Measurements from ENCODE around the gene CDKAL1. TPM values are rescaled to one million over a fixed set of nuclear protein-coding genes. Genes with fewer than 3 reads are reported as not detected.
A peak's percentile ranks its signal among the peaks of the same experiment; 100 is the strongest.
"Not testable (repeated sequence)": the region's sequence is repeated elsewhere in the genome, so short reads cannot be mapped to it uniquely, and the experiment has no call there.

CDKAL1 gene
- total RNA-seq, 1 donor from 2014 or later = 9.6 TPM

DNA sequence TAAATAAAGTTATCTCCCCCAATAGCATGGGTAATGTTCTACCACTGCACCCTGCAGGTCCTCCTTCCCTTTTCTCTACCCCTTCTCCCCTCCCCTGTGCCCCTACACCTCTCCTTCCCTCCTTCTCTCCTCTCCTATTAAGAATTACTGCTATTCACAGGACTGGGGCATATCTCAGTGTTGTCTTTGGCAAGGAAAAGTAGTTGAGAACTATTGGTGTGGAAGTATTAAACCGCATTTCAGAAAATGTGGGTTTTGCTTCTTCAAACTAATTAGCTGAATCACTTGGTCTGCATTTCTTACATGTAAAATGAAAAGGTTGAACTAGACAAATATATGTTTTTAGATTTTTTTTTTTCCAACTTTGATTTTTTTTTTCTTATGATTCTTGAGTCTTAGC is 296.3 kb downstream of the CDKAL1 start:
- no peaks in the 10 kb centered on the region for H3K9me3 Mint-ChIP-seq (ENCODE audit: low read depth)
- H3K27ac Mint-ChIP-seq (ENCODE audit: unreplicated experiment) = peak overlapping the region; percentile 34
- H3K36me3 Mint-ChIP-seq (ENCODE audit: low read depth) = no peaks in the 10 kb centered on the region
- H3K27me3 Mint-ChIP-seq (ENCODE audit: low read depth) = no peaks in the 10 kb centered on the region
- no peak for DNase-seq (ENCODE audit: low spot score)
- TF ChIP-seq, protein P1, sequence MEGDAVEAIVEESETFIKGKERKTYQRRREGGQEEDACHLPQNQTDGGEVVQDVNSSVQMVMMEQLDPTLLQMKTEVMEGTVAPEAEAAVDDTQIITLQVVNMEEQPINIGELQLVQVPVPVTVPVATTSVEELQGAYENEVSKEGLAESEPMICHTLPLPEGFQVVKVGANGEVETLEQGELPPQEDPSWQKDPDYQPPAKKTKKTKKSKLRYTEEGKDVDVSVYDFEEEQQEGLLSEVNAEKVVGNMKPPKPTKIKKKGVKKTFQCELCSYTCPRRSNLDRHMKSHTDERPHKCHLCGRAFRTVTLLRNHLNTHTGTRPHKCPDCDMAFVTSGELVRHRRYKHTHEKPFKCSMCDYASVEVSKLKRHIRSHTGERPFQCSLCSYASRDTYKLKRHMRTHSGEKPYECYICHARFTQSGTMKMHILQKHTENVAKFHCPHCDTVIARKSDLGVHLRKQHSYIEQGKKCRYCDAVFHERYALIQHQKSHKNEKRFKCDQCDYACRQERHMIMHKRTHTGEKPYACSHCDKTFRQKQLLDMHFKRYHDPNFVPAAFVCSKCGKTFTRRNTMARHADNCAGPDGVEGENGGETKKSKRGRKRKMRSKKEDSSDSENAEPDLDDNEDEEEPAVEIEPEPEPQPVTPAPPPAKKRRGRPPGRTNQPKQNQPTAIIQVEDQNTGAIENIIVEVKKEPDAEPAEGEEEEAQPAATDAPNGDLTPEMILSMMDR (IDR thresholded peaks at IDR 0.05) = no peak
- peaks cover 40% of the 10 kb centered on the region for H3K4me1 Mint-ChIP-seq (ENCODE audit: low read depth)
- H3K4me3 Mint-ChIP-seq (ENCODE audit: unreplicated experiment) = no peak overlapping the region

DNA sequence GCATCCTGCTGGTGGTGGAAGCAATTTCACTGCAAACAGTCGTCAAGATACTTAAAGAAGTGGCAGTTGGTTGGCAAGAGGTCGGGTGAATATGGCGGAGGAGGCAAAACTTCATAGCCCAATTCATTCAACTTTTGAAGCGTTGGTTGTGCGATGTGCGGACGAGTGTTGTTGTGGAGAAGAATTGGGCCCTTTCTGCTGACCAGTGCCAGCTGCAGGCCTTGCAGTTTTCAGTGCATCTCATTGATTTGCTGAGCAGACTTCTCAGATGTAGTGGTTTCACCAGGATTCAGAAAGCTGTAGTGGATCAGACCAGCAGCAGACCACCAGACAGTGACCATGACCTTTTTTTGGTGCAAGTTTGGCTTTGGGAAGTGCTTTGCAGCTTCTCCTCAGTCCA is 297.0 kb downstream of the CDKAL1 start:
- not testable (repeated sequence) for H3K27ac Mint-ChIP-seq (ENCODE audit: unreplicated experiment); H3K36me3 Mint-ChIP-seq (ENCODE audit: low read depth); DNase-seq (ENCODE audit: low spot score); H3K27me3 Mint-ChIP-seq (ENCODE audit: low read depth); H3K9me3 Mint-ChIP-seq (ENCODE audit: low read depth); H3K4me3 Mint-ChIP-seq (ENCODE audit: unreplicated experiment)
- peaks cover 33% of the 10 kb centered on the region for H3K4me1 Mint-ChIP-seq (ENCODE audit: low read depth)

DNA sequence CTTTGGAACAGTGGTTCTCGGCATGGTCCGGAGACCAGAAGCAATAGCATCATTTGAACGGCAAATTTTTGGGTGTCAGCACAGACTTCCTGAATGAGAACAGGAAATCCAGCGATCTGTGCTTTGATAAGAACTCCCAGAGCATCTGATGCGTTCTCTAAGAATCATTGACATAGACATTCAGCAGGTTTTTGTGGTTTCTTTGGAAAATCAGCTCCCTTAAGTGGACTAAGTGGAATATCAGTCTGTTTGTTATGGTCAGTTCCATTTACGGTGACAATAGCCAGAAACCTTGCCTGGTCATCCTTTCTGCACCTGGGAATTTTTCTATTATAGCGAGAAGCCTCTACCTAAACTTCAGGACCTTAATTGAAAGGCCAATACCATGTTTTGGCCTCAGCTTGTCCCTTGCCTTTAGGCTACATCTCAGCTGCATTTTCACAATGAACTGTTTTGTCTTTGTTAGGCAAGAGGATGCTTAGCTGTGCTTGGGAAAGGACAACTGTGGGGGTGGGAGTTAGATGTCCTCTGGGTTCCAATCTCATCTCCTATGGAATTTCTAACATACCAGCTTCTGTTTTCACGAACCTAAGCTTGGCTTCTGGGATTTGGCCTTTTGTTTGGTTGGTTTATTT is 299.7 kb downstream of the CDKAL1 start:
- no peaks in the 10 kb centered on the region for H3K36me3 Mint-ChIP-seq (ENCODE audit: low read depth)

DNA sequence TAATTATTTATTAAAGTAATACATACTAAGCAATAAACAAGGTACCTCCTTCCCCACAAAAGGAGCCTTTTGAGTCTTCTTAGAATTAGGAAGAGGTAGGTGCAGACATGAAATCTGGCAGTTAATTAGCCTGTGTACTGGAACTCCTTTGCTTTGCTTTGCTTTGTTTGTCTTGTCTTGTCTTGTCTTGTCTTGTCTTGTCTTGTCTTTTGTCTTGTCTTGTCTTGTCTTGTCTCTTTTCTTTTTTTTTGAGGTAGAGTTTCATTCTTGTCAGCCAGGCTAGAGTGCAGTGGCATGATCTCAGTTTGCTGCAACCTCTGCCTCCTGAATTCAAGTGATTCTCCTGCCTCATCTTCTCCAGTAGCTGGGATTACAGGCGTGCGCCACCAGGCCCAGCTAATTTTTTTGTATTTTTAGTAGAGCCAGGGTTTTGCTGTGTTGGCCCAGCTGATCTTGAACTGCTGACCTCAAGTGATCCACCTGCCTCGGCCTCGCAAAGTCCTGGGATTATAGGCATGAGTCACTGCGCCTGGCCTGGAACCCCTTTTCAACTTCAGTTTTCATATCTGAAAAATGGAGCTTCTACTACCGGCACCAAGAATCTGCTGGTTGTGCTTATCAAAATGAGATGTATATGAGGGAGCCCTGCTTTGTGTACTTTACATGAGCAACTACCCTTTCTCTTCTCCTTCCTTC is 301.2 kb downstream of the CDKAL1 start:
- no peak overlapping the region for H3K27ac Mint-ChIP-seq (ENCODE audit: unreplicated experiment)

More for the DNA sequence above, 299.7 kb downstream of the CDKAL1 start:
- Mint-ChIP-seq H3K27ac (ENCODE audit: unreplicated experiment) (no peak overlapping the region), H3K27me3 (ENCODE audit: low read depth) (no peaks in the 10 kb centered on the region), H3K4me3 (ENCODE audit: unreplicated experiment) (no peak overlapping the region), H3K9me3 (ENCODE audit: low read depth) (no peaks in the 10 kb centered on the region), H3K4me1 (ENCODE audit: low read depth) (peaks cover 8% of the 10 kb centered on the region)
- no peak for DNase-seq (ENCODE audit: low spot score)
- TF ChIP-seq, protein P1 (IDR thresholded peaks at IDR 0.05) = no peak

DNA sequence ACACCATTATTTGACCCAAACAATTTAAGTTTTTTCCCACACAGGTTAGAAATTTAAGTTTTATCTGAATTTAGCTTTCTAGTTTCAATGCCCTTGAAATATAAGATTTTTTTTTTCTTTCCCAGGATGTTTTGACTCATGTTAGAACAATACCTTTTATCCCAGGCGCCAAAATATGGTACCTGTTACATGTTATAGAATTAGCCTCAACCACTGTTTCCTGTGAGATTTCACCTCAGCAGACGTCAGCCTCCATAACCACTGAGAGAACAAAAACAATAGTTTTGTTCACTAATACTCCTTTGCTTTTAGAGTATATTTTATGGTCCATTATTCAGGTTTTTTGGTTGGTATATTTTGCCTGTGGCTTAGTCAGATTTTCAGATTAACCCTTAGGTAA is 302.9 kb downstream of the CDKAL1 start:
- H3K27ac Mint-ChIP-seq (ENCODE audit: unreplicated experiment) = no peak overlapping the region
- no peaks in the 10 kb centered on the region for H3K27me3 Mint-ChIP-seq (ENCODE audit: low read depth)
- H3K36me3 Mint-ChIP-seq (ENCODE audit: low read depth) = no peaks in the 10 kb centered on the region
- DNase-seq (ENCODE audit: low spot score) = no peak
- no peaks in the 10 kb centered on the region for H3K9me3 Mint-ChIP-seq (ENCODE audit: low read depth)
- H3K4me1 Mint-ChIP-seq (ENCODE audit: low read depth) = peaks cover 13% of the 10 kb centered on the region
- H3K4me3 Mint-ChIP-seq (ENCODE audit: unreplicated experiment) = no peak overlapping the region
- TF ChIP-seq, protein P1 (IDR thresholded peaks at IDR 0.05) = no peak

More for the DNA sequence above, 301.2 kb downstream of the CDKAL1 start:
- Mint-ChIP-seq H3K4me3 (ENCODE audit: unreplicated experiment) (no peak overlapping the region), H3K27me3 (ENCODE audit: low read depth) (no peaks in the 10 kb centered on the region), H3K36me3 (ENCODE audit: low read depth) (no peaks in the 10 kb centered on the region), H3K4me1 (ENCODE audit: low read depth) (peaks cover 11% of the 10 kb centered on the region), H3K9me3 (ENCODE audit: low read depth) (no peaks in the 10 kb centered on the region)
- TF ChIP-seq, protein P1 (IDR thresholded peaks at IDR 0.05) = no peak
- no peak for DNase-seq (ENCODE audit: low spot score)
